ENCODE measurements around the gene HIVEP3.

DNA sequence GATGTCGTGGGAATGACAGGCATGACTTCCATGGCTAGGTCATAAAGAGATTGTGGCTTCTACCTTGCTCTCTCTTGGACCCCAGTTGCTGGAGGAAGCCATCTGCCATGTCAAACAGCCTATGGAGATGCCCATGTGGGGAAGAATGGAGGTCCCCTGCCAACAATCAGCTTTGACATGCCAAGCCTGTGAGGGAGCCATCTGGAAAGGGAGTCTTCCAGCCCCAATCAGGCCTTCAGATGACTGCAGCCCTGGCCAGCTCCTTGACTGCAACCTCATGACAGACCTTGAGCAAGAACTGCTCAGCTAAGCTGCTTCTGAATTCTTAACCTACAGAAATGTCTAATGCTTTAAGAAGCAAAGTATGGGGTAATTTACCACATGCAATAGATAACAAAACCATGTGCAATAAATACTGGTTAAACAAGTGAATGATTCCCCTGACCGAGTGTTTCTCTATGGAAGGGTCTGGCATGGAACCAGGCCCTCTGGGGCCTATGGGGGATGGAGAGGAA is 187.1 kb downstream of the HIVEP3 start:
- TF ChIP-seq EZH2 (IDR thresholded peaks at IDR 0.05; ENCODE audit: low read depth) = no peak
- TF ChIP-seq, protein P1, sequence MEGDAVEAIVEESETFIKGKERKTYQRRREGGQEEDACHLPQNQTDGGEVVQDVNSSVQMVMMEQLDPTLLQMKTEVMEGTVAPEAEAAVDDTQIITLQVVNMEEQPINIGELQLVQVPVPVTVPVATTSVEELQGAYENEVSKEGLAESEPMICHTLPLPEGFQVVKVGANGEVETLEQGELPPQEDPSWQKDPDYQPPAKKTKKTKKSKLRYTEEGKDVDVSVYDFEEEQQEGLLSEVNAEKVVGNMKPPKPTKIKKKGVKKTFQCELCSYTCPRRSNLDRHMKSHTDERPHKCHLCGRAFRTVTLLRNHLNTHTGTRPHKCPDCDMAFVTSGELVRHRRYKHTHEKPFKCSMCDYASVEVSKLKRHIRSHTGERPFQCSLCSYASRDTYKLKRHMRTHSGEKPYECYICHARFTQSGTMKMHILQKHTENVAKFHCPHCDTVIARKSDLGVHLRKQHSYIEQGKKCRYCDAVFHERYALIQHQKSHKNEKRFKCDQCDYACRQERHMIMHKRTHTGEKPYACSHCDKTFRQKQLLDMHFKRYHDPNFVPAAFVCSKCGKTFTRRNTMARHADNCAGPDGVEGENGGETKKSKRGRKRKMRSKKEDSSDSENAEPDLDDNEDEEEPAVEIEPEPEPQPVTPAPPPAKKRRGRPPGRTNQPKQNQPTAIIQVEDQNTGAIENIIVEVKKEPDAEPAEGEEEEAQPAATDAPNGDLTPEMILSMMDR (conservative IDR thresholded peaks at IDR 0.05) = no peak
